ENCODE measurements around the gene WSCD1.

The WSCD1 gene

DNA sequence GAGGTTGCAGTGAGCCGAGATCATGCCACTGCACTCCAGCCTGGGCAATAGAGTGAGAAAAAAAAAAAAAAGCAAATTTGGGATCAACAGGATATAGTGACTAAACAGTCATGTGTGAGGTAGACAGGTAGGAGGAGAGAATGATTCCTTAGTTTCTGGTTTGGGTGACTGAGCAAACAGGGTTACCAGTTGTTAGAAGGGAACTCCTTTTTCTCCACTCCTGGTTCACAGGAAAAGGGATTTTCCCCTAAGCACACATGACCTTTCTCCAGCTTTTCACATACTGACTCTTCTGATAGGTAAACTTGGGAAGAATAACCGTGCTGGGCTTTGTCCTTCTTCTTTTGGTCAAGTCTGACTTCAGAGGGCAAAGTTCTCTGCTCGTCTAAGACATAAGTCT lies 17.3 kb upstream of the WSCD1 start:
- H3K36me3 ChIP-seq (ENCODE audit: insufficient read depth, low read length): no peaks in the 10 kb centered on the region
- H3K9me3 ChIP-seq (ENCODE audit: low read length): no peaks in the 10 kb centered on the region
- H3K27me3 ChIP-seq (ENCODE audit: insufficient read depth, low read length): no peaks in the 10 kb centered on the region
- no peak for TF ChIP-seq EZH2 (IDR thresholded peaks at IDR 0.05; ENCODE audit: borderline replicate concordance, low read length)
- TF ChIP-seq, protein P1, sequence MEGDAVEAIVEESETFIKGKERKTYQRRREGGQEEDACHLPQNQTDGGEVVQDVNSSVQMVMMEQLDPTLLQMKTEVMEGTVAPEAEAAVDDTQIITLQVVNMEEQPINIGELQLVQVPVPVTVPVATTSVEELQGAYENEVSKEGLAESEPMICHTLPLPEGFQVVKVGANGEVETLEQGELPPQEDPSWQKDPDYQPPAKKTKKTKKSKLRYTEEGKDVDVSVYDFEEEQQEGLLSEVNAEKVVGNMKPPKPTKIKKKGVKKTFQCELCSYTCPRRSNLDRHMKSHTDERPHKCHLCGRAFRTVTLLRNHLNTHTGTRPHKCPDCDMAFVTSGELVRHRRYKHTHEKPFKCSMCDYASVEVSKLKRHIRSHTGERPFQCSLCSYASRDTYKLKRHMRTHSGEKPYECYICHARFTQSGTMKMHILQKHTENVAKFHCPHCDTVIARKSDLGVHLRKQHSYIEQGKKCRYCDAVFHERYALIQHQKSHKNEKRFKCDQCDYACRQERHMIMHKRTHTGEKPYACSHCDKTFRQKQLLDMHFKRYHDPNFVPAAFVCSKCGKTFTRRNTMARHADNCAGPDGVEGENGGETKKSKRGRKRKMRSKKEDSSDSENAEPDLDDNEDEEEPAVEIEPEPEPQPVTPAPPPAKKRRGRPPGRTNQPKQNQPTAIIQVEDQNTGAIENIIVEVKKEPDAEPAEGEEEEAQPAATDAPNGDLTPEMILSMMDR (IDR thresholded peaks at IDR 0.05; ENCODE audit: low read length): no peak
- H3K4me1 ChIP-seq (ENCODE audit: insufficient read depth, low read length, severe bottlenecking): no peaks in the 10 kb centered on the region
- H3K4me3 ChIP-seq (ENCODE audit: low read depth, low read length, poor library complexity, severe bottlenecking): no peak overlapping the region
- no peak overlapping the region for H2AFZ ChIP-seq (ENCODE audit: low read length)
- H3K9ac ChIP-seq (ENCODE audit: low read length): no peak overlapping the region
- no peaks in the 10 kb centered on the region for H3F3A ChIP-seq (ENCODE audit: insufficient read depth, low read length)
- no peaks in the 10 kb centered on the region for H3K9me2 ChIP-seq (ENCODE audit: low read depth, low read length)
- H3K79me2 ChIP-seq (ENCODE audit: insufficient read depth, low read length): no peaks in the 10 kb centered on the region
- no peak overlapping the region for H3K27ac ChIP-seq (ENCODE audit: low read depth, low read length, poor library complexity, severe bottlenecking)
- no peaks in the 10 kb centered on the region for H4K20me1 ChIP-seq (ENCODE audit: insufficient read depth, low read length)
- H3K4me2 ChIP-seq (ENCODE audit: low read length): no peak overlapping the region

DNA sequence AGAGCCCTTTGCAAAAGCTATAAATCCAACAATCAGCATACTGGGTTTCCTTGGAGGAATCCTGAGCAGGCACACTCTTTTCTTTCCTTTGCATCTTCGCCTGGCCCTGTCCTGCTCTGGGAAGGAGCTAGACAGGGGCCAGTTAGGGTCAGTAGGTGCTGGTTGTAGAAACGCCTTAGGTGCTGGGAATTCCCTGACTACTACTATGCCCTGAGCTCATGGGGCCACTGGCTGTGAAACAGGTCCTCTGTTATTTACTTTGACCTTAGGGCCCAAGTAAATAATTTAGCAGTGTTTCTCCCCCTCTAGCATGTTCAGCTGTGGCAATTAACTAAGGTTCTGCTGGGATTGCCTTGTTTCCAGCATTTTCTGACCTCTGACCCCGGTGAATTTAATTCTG lies 15.8 kb upstream of the WSCD1 start:
- no peak for TF ChIP-seq EZH2 (IDR thresholded peaks at IDR 0.05; ENCODE audit: borderline replicate concordance, low read length)
- TF ChIP-seq, protein P1 (IDR thresholded peaks at IDR 0.05; ENCODE audit: low read length): no peak
- Histone ChIP-seq H4K20me1 (ENCODE audit: insufficient read depth, low read length) (no peaks in the 10 kb centered on the region), H3K36me3 (ENCODE audit: insufficient read depth, low read length) (no peaks in the 10 kb centered on the region), H3K4me1 (ENCODE audit: insufficient read depth, low read length, severe bottlenecking) (no peaks in the 10 kb centered on the region), H3K9me3 (ENCODE audit: low read length) (no peaks in the 10 kb centered on the region), H3K4me3 (ENCODE audit: low read depth, low read length, poor library complexity, severe bottlenecking) (no peak overlapping the region), H3K9me2 (ENCODE audit: low read depth, low read length) (no peaks in the 10 kb centered on the region), H2AFZ (ENCODE audit: low read length) (no peak overlapping the region), H3K4me2 (ENCODE audit: low read length) (no peak overlapping the region), H3F3A (ENCODE audit: insufficient read depth, low read length) (no peaks in the 10 kb centered on the region), H3K79me2 (ENCODE audit: insufficient read depth, low read length) (no peaks in the 10 kb centered on the region), H3K27ac (ENCODE audit: low read depth, low read length, poor library complexity, severe bottlenecking) (no peak overlapping the region), H3K27me3 (ENCODE audit: insufficient read depth, low read length) (no peaks in the 10 kb centered on the region), H3K9ac (ENCODE audit: low read length) (no peak overlapping the region)

DNA sequence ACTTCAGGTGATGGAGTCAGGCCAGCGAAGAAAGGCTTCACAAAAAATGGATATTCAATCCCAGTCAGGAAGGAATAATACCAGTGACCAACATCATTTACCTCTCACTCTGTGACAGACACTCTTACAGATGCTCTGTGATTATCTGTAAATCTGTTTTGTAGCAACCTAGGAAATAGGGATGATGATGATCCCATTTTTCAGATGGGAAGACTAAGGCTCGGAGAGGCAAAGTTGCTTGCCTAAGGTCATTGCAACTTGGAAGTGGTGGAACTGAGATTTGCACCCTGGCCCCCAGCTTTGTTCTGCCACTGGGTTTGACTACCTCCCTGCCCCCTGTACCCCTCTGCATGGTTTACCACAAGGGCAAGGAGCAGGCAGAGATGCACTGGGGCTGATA lies 14.1 kb upstream of the WSCD1 start:
- Histone ChIP-seq H4K20me1 (ENCODE audit: insufficient read depth, low read length) (no peaks in the 10 kb centered on the region), H2AFZ (ENCODE audit: low read length) (no peak overlapping the region), H3K4me3 (ENCODE audit: low read depth, low read length, poor library complexity, severe bottlenecking) (no peak overlapping the region), H3K27ac (ENCODE audit: low read depth, low read length, poor library complexity, severe bottlenecking) (no peak overlapping the region), H3F3A (ENCODE audit: insufficient read depth, low read length) (no peaks in the 10 kb centered on the region), H3K9me3 (ENCODE audit: low read length) (no peaks in the 10 kb centered on the region), H3K4me1 (ENCODE audit: insufficient read depth, low read length, severe bottlenecking) (no peaks in the 10 kb centered on the region), H3K4me2 (ENCODE audit: low read length) (no peak overlapping the region), H3K27me3 (ENCODE audit: insufficient read depth, low read length) (no peaks in the 10 kb centered on the region), H3K9me2 (ENCODE audit: low read depth, low read length) (no peaks in the 10 kb centered on the region), H3K36me3 (ENCODE audit: insufficient read depth, low read length) (no peaks in the 10 kb centered on the region), H3K9ac (ENCODE audit: low read length) (no peak overlapping the region), H3K79me2 (ENCODE audit: insufficient read depth, low read length) (no peaks in the 10 kb centered on the region)
- no peak for TF ChIP-seq EZH2 (IDR thresholded peaks at IDR 0.05; ENCODE audit: borderline replicate concordance, low read length)
- TF ChIP-seq, protein P1 (IDR thresholded peaks at IDR 0.05; ENCODE audit: low read length): no peak

Data from OCI-LY1 (cell line).